Suprapubic skin (tissue), 3 donors: ENCODE results near the gene SLC30A1.

Experiments used
- CTCF ChIP-seq, 2 donors: fragments of 200-600 bp in 1 of 2; fragments of 450-650 bp in 1 of 2; sonication (generic) in 1 of 2; IDR thresholded peaks; one replicate each; pipeline ENCODE4 v1.5.1; 2016 to 2019; ENCODE audit warnings: antibody characterized with exemption in 2 of 2, mild to moderate bottlenecking in 1 of 2, moderate library complexity in 1 of 2
- EP300 ChIP-seq: sonication (generic); formaldehyde crosslinking; IDR thresholded peaks from one replicate; pipeline ENCODE4 v1.6.1; 2017; ENCODE audit warnings: antibody characterized with exemption

- TF ChIP-seq CTCF (IDR thresholded peaks at IDR 0.05), result no peak
- no peak for TF ChIP-seq EP300
These were observed 35.9 kb downstream of the SLC30A1 start for GRCh38 chr1:211543025-211543424.
